ENCODE data around the gene TBC1D17. TPM values are rescaled to one million over a fixed set of nuclear protein-coding genes. Genes with fewer than 3 reads are reported as not detected.

TBC1D17 gene
- total RNA-seq, 1 experiment from 2014 or later = 35.1 TPM

DNA sequence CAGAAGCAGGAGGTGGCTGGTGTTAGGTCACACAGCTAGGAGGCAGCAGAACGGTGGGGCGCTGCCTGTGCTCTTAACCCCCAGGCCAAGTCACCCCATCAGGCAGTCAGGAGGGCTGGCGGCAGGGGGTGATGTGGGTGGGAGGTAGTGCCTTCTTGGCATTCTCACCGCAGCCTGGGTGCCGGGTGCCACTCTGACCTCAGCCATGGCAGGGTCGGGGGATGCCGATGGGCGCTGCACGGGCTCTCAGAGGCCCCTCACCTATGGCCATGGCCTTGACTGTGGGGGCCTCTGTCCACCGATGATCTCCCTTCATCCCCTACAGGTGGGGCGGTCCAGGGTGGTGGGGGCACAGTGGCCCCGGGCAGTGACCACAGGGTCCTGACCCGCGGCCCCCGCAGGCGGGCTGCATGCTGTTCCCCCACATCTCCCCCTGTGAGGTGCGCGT is 20.9 kb upstream of the TBC1D17 start:
- no peak for TF ChIP-seq EZH2 (IDR thresholded peaks at IDR 0.05; ENCODE audit: borderline replicate concordance, low read depth, low read length, poor library complexity, severe bottlenecking)
- TF ChIP-seq, protein P1, sequence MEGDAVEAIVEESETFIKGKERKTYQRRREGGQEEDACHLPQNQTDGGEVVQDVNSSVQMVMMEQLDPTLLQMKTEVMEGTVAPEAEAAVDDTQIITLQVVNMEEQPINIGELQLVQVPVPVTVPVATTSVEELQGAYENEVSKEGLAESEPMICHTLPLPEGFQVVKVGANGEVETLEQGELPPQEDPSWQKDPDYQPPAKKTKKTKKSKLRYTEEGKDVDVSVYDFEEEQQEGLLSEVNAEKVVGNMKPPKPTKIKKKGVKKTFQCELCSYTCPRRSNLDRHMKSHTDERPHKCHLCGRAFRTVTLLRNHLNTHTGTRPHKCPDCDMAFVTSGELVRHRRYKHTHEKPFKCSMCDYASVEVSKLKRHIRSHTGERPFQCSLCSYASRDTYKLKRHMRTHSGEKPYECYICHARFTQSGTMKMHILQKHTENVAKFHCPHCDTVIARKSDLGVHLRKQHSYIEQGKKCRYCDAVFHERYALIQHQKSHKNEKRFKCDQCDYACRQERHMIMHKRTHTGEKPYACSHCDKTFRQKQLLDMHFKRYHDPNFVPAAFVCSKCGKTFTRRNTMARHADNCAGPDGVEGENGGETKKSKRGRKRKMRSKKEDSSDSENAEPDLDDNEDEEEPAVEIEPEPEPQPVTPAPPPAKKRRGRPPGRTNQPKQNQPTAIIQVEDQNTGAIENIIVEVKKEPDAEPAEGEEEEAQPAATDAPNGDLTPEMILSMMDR (conservative IDR thresholded peaks at IDR 0.05; ENCODE audit: low read depth, low read length) = no peak
- ChIA-PET POLR2A (ENCODE audit: low non-redundant PET) (no interaction called here), CTCF (no interaction called here)
- intact Hi-C loops (cut with micrococcal nuclease; ENCODE audit: unreplicated experiment) = no loop called here
- no TSS peak for BruUV-seq (replicated peaks)
- DNase-seq (ENCODE audit: low spot score) = no peak
- no peak overlapping the region for H3K27ac ChIP-seq (ENCODE audit: low read depth, low read length, poor library complexity, severe bottlenecking)
- H3K27me3 ChIP-seq (replicated peaks; ENCODE audit: insufficient read depth, low read depth, low read length, poor library complexity) = no peaks in the 10 kb centered on the region
- H3K36me3 ChIP-seq (ENCODE audit: insufficient read depth, low read length, poor library complexity, severe bottlenecking) = peaks cover 68% of the 10 kb centered on the region
- no peak overlapping the region for H3K4me3 ChIP-seq (ENCODE audit: low read depth, low read length, poor library complexity, severe bottlenecking)
- H3K9me3 ChIP-seq (ENCODE audit: low read depth, low read length, poor library complexity, severe bottlenecking) = no peaks in the 10 kb centered on the region
- H3K4me1 ChIP-seq (ENCODE audit: insufficient read depth, low read length, poor library complexity, severe bottlenecking) = peaks cover 18% of the 10 kb centered on the region

- Histone ChIP-seq H3K27ac (ENCODE audit: low read depth, low read length, poor library complexity, severe bottlenecking) (no peak overlapping the region), H3K9me3 (ENCODE audit: low read depth, low read length, poor library complexity, severe bottlenecking) (no peaks in the 10 kb centered on the region), H3K27me3 (replicated peaks; ENCODE audit: insufficient read depth, low read depth, low read length, poor library complexity) (no peaks in the 10 kb centered on the region), H3K4me3 (ENCODE audit: low read depth, low read length, poor library complexity, severe bottlenecking) (no peak overlapping the region), H3K36me3 (ENCODE audit: insufficient read depth, low read length, poor library complexity, severe bottlenecking) (peaks cover 73% of the 10 kb centered on the region), H3K4me1 (ENCODE audit: insufficient read depth, low read length, poor library complexity, severe bottlenecking) (peaks cover 18% of the 10 kb centered on the region)
- BruUV-seq (replicated peaks) = no TSS peak
- POLR2A ChIA-PET (ENCODE audit: low non-redundant PET) = no interaction called here
- DNase-seq (ENCODE audit: low spot score) = no peak
- CTCF ChIA-PET = no interaction called here
- intact Hi-C loops (cut with micrococcal nuclease; ENCODE audit: unreplicated experiment) = no loop called here
- TF ChIP-seq, protein P1 (conservative IDR thresholded peaks at IDR 0.05; ENCODE audit: low read depth, low read length) = no peak
- TF ChIP-seq EZH2 (IDR thresholded peaks at IDR 0.05; ENCODE audit: borderline replicate concordance, low read depth, low read length, poor library complexity, severe bottlenecking) = no peak
Observed at GRCh38 chr19:49857061-49857837, 20.3 kb upstream of the TBC1D17 start.

- ChIA-PET CTCF (no interaction called here), POLR2A (ENCODE audit: low non-redundant PET) (no interaction called here)
- TF ChIP-seq, protein P1 (conservative IDR thresholded peaks at IDR 0.05; ENCODE audit: low read depth, low read length) = no peak
- no peak for TF ChIP-seq EZH2 (IDR thresholded peaks at IDR 0.05; ENCODE audit: borderline replicate concordance, low read depth, low read length, poor library complexity, severe bottlenecking)
- H3K27ac ChIP-seq (ENCODE audit: low read depth, low read length, poor library complexity, severe bottlenecking) = peak overlapping the region; percentile 25
- no peak for DNase-seq (ENCODE audit: low spot score)
- intact Hi-C loops (cut with micrococcal nuclease; ENCODE audit: unreplicated experiment) = no loop called here
- H3K36me3 ChIP-seq (ENCODE audit: insufficient read depth, low read length, poor library complexity, severe bottlenecking) = peaks cover 77% of the 10 kb centered on the region
- BruUV-seq (replicated peaks) = no TSS peak
- H3K4me3 ChIP-seq (ENCODE audit: low read depth, low read length, poor library complexity, severe bottlenecking) = no peak overlapping the region
- peaks cover 15% of the 10 kb centered on the region for H3K4me1 ChIP-seq (ENCODE audit: insufficient read depth, low read length, poor library complexity, severe bottlenecking)
- no peaks in the 10 kb centered on the region for H3K27me3 ChIP-seq (replicated peaks; ENCODE audit: insufficient read depth, low read depth, low read length, poor library complexity)
- H3K9me3 ChIP-seq (ENCODE audit: low read depth, low read length, poor library complexity, severe bottlenecking) = no peaks in the 10 kb centered on the region
Observed at GRCh38 chr19:49857838-49858087, 19.7 kb upstream of the TBC1D17 start.
